Measurements from ENCODE around the gene RADIL.
A peak's percentile ranks its signal among the peaks of the same experiment; 100 is the strongest.

RADIL gene

DNA sequence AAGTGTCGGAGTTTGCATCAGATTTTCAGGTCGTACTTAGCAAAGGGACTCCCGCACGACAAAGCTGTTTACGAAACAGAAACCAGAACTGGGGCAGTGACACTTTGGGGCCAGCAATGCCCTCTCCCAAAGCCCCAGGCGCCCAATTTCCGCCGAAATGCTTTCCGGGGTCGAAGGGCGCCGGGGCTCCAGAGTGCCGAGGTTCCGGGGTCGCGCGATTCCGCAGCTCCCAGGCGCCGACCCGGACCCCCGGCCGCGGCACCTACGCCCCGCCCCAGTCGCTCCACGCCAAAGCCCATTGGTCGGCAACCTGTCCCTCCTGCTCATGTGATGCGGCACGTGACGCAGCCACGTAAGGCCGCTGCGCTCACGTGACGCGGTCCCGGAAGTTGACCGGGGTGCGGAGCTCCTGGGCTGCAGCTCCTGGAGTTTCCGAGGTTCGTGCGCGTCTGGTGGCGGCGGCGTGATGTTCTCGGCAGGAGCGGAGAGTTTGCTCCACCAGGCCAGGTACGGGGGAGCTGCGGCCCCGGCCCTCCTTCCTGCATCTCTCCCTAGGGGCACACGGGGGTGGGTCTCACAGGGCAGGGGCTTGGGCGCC lies 108.2 kb downstream of the RADIL start, which contains the start of gene AP5Z1:
TSS of gene AP5Z1 (plus strand) at position 374 of the 598 bp plus-strand sequence. CDS start at position 467, 93 bp downstream.
- DNase-seq (ENCODE audit: low spot score) = peak; percentile 100

DNA sequence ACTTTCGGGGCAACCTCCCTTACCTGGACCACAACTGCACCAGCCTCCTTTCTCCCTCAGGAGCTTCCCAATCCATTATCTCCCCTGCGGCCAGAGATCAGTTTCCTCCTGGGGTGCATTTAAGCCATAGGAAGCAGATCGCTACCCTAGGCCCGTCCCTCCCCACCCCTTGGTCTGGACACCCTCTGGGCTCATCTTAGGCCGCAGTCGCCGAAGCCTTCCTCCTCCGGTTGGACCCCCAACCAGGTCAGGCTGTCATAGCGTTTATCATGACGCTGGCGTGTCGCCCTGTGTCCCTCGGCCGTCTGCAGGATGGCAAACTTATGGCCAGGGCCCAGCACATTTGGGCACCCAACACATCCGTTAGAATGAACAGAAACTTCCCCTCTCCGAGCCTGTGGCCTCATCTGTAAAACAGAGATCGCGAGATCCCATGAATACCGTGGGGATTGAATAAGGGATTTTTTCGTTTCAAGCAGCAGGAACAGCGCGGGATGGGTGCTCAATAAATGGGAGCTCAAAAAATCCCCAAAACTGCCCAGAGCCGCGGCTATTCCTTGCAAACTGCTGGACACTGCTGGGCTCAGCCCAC lies 108.8 kb downstream of the RADIL start:
- no peak for DNase-seq (ENCODE audit: low spot score)

DNA sequence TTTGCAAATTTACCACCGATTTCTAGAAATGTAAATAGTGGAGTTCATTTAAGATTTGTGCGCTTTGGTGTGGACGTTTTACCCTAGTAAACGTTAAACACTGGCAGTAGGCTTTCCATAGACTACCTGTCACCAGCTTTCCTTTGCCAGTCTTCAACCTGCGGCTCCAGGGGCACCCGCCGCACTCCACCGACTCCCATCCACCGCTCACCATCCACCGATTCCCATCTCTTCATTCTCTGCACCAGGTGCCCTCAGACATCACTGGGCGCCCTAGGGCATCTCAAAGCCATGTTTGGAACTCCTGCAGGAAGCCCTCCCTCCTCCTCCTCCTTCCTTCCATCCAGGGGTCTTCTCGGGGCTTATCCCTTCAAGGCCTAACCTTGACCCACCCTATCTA lies 109.5 kb downstream of the RADIL start:
- DNase-seq (ENCODE audit: low spot score) = no peak

DNA sequence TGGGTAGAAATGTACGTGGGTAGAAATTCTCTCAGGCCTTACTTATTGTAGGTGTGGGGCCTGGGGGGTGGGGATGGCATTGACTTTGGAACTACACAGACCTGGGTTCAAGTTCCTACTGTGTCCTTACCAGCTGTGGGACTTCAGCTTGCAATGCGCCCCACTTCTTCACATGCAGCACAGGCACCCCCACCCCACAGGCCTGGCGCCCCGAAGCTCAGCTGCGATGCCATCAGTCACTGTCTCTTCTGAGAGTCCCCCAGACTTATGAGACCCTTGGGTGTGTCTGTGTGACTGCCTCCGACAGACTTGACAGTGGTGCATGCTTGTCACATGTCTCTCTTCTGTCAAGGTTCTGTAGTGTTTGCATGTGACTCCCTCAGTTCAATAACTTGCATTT lies 111.2 kb downstream of the RADIL start:
- DNase-seq (ENCODE audit: low spot score) = no peak

DNA sequence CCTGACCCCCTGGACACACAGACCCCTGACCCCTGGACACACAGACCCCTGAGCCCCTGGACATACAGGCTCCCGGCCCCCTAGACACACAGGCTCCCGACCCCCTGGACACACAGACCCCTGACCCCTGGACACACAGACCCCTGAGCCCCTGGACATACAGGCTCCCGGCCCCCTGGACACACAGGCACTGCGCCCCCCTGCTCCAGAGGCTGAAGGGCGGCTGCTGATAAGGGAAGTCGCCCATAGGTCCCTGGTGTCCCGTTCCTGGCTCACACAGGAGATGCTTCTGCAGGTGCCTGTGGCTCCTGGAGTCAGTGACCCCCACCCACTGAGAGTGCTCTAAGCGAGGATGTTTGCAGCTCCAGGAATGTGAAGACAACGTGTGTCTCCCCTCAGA lies 111.8 kb downstream of the RADIL start:
- no peak for DNase-seq (ENCODE audit: low spot score)

DNA sequence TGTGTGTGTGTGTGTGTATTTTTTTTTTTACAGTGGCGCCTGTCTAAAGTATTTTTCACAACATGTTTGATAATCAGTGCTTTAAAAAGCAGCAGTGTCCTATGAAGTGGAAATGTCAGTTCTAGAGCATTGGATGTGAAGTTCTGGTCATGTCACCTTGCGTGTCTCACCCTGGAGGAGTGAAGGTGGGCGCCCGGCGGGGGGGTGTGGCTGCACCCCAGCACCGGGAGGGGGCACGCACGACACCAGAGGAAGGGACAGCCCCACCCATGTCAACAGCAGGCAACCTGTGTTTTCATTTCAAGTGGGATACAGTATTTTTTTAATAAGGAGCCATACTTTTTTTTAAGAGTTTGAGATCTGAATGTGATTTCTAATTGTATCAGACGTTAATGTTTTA lies 112.6 kb downstream of the RADIL start:
- DNase-seq (ENCODE audit: low spot score) = no peak

DNA sequence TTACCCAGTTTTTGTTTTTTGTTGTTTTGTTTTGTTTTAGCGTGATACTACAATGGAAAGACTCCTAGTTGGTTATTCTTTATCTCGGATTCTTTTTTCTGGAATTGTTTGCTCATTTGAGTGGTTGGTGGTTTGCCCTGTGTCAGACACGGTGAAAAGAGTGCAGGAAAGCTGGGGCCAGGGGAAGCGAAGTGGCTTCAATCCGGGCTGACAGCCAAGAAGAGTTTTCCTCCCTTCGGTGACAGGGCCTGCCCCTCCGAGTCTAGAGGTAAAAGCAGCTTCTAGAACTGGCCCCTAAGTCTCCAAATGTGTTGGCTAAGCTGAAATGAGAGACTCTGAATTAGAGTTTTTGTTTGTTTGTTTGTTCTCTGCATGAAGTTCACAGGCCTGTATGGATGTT lies 113.8 kb downstream of the RADIL start:
- no peak for DNase-seq (ENCODE audit: low spot score)

DNA sequence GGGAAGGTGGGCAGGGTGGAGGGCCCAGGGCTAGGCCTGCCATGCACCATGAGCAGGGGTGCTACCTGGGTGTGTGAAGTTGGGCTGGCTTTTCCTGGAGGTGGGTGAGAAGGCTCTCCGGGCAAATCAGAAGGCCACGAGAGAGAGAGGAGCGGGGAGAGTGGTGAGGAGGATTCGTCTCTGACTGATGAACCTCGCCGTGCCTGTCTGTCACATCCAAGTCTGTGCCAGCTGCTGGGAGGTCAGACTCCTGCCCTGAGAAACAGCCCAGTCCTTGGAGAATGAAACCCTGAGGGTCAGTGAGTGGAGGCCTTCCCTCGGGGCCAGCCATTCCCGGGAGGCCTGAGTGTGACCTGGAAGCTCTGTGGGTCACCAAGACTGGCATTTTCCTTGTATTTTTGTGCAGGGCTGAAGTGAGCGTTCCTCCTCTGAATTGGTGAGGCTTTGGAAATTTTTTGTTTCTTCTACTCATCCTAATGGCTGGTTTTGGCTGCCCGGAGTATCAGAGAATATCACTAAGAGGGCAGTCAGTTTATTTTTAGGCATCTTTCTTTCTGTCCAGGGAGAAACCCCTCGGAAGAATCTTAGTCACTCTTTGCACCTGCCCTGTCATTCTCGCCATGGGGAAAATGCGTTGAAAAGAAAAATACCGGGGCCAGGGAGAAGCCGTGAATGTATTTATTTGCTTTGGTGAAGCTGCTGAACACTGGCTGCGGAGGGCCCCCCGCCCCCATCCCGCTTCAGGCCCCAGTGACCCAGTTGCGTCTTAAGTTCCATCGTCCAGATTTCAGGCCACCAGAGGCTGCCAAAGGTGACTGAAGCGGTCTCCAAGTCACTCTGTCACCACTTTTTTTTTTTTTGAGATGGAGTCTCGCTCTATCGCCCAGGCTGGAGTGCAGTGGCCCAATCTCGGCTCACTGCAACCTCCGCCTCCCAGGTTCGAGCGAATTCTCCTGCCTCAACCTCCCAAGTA lies 114.6 kb downstream of the RADIL start:
- no peak for DNase-seq (ENCODE audit: low spot score)

DNA sequence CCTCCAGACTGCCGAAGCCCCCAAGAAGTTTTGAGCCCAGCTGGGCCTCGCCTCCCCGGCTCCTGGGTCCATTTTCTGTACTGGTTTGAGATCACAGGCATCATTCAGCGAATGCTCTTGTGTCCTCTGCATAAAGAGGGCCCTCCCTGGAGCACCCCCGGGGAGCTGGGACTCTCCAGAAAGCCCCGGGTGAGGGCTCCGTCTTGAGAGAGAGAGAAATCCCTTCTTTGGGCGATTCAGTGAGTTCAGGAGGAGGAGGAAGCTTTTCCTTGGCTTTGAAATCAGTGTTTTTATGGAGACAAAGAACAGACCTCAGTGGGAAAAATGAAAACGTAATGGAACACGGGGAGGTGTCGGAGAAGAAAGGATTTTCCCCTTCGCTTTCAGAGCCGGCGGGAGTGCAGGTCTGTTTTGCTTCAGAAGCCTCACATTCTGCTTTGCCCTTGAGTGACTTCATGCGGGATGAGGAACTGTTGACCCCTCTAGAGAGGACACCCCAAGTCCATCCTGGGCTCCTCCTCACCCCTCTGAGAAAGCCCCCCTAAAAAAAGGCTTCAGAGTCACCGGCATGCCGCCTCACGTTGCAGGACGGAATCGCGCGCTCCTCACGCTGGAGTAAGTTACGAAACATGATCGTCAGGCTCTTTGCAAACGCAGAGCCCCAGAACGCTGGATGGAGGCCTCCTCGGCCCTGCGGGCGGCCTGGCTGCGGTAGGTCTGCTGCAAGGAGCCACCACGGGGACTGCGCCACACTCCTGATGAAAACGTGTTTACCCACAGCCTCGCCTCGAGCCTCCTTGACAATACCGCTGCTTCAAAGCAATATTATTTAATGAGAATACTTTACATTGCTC lies 116.6 kb downstream of the RADIL start:
- DNase-seq (ENCODE audit: low spot score) = no peak

DNA sequence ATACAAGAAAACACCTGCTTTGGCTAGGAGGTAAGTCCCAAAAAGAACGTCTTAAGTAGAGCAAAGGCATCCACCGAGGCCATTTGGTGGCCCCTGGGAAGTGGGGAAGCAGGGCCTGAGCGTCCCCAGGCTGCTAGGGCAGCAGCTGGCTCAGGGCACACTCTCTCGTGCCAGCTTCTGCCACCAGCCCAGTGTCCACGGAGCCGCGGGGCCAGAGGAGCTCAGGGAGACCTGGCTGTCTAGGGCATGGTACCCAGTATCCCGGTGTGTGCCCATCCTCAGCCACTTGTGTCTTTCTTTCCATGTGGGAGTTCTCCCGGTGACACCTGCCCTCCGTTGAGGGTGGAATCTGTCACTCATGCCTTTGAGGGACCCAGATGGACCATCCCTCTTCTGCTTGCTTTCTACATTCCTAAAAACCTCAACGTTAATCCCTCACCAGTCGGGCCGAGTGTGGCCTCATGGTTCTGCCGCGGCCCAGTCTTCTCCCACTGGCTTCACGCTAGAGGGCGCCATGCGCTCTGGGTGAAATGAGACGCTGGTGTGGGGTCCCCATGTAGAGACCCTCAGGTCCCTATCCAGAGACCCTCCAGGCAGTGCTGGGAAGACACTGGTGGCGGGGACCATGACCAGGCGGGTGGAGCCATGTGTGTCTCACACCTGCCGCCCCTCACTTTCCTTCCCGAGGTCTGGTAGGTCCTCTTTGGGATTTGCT lies 117.6 kb downstream of the RADIL start:
- peak; percentile 75 for DNase-seq (ENCODE audit: low spot score)

DNA sequence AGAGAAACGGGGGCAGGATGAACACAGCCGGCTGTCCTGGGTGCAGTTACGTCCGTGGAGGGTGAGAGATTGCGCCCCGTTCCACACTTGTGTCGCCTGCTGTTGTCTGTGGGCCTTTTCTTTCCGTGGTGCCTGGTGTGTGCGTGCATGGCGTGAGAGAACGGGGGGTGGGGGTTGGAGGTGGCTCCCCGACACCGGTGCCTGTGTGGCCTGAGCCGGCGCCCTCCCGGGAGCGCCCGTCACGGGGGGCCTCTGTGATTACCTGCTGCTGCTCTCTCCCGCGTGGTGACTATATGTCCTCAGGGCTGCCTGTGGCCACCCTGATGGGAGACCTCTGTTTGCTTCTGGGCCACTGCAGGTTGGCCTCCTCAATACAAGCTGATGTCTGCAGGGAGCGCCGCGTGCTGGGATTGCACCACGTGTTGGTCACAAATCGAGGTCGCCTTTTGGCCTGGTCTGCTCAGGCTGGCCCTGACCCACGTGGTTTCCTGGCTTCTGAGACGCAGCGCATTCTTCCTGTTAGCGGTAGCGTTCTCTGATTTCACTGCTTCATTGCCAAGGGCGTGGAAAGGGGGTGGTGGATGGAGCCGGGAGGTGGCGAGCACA lies 119.0 kb downstream of the RADIL start:
- DNase-seq (ENCODE audit: low spot score) = no peak

DNA sequence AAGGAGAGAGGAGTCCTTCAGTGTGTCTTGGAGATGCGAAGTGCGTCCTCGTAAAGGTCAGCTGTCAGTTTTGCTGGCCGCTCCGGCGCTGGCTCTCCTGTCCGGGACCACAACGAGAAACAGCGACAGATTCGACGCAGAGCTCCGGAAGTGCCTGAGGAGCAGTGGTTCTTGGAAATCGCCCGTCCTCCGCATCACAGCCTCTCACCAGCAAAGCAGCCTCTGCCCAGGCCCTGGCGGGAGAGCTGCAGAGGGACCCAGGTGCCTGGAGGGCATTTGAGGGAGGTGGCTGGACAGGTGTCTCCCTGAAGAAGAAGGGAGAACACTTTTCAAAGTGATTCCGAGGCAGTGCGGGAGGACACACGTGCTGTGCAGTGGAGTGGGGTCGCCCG lies 119.7 kb downstream of the RADIL start:
- DNase-seq (ENCODE audit: low spot score) = no peak

DNA sequence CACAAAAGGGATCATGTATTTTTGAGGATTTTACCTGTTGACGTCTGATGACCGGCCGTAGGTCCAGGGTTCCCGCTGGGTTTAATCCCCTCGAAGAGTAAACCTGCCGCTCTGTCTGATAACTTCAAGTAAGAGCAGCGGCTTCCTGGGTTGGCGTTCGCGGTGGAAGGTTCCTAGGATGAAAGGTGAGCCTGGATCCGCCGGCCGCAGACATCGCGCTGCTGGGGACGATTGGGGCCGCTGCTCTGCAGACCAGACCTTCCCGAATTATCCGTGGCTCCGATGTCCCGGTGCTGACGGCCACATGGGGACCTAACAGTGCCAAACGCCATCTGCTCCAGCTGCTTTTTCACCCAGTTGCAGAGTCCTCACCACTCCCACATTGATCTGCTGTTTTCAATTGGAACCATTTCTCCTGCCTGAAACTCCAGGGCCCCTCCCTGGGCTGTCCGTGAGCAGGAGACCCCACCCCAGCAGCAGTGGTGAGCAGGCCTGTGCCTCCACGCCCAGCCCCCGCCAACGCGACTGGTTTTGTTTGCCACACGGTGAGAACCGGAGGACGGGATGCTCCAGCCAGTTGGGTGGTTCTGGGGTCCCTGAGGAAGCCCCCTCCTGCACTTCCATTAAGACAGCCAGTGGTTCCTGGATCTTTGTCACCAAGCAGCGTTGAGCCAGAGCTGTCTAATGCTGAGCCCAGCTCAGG lies 120.3 kb downstream of the RADIL start:
- no peak for DNase-seq (ENCODE audit: low spot score)

DNA sequence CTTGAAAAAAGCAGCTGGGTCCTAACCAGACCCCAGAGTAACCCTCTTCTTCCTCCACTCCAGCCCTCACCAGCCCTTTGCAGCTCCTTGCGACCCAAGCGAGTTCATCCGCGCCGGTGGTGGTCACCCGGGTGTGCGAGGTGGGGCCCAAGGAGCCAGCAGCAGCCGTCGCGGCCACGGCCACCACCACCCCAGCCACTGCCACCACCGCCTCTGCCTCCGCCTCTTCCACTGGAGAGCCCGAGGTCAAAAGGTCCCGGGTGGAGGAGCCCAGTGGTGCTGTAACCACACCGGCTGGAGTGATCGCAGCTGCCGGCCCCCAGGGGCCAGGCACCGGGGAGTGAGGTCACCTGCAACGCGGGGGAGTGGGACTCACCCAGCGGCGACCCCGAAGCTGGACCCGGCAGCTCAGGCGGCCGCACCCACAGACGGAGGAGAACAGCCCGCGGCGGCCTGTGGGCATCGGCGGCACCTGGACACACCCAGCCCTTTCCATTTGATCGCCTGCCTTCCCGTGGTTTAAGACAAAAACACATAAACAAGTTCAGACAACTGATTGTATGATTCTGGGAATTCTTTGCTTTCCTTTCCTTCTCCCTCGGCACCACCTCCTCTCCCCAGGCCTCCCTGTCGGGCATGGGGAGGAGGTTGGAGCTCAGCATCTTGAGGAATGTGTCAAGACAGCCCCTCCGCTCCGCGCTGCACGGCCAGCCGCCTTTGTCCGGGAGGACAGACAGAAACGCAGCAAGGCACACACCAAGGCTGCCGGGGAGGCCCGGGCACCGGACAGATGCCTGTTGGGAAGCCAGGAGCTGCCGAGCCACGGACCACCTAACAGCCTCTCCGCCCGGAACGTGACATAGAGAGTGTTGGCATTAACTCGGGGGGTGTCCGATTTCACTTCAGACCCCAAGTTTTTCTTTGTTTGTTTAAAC lies 121.1 kb downstream of the RADIL start:
- DNase-seq (ENCODE audit: low spot score) = no peak

DNA sequence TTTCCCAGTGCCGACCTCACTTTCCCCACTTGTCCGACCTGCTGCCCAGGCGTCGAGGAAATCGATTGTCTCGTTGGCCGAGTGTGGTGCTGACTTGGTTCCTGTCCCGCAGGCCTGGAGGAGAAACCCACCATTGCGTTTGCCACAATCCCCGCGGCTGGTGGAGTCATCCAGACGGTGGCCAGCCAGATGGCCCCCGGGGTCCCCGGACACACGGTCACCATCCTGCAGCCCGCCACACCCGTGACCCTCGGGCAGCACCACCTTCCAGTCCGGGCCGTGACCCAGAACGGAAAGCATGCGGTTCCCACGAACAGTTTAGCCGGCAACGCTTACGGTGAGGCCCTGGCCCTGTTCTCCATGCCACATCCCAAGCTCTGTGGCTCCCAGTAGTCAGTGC lies 122.6 kb downstream of the RADIL start:
- DNase-seq (ENCODE audit: low spot score) = no peak

DNA sequence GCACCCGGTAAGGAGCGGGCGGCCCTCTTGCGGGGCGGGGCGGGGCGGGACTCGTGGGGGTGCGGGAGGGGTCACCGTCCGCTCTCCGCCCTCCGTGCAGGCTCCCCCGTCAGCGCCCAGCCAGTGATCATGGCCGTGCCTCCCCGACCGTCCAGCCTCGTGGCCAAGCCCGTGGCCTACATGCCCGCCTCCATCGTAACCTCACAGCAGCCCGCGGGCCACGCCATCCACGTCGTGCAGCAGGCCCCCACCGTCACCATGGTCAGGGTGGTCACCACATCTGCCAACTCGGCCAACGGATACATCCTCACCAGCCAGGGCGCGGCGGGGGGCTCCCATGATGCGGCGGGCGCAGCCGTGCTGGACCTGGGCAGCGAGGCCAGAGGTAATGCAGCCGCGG lies 124.3 kb downstream of the RADIL start:
- no peak for DNase-seq (ENCODE audit: low spot score)

DNA sequence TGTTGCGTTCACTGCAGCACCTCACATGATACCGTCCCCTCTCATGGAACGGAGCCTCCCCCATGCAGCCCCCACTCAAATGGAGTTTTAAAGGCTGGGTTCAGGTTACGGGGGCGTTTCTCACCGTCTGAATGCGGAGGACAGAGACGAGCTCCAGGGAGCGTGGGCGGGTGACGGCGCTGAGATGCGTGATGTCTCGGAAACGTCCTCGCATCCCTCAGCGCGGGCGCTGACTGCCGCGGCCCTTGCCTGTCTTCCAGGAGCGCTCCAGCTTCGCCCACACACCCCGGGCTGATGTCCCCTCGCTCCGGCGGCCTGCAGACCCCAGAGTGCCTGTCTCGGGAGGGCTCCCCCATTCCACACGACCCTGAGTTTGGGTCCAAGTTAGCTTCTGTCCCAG lies 124.7 kb downstream of the RADIL start:
- DNase-seq (ENCODE audit: low spot score) = no peak

DNA sequence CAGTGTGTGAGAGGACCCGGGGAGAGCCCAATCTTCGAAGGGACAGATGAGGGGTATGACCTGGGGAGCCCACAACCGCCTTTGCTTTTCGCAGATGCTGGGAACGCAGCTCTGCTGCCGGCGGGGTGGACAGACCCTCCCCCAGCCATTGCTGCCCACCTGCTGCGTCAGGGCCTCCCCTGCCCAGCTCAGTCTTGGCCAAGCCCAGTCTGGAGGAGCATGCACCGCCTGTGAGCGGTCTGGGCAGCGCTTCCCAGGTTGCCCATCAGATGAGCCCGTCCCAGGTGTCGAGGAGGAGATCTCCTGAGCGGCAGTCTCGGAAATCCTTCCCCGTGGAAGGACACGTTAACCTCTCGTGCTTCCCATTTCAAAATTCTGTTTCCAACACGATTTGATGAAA lies 125.4 kb downstream of the RADIL start:
- DNase-seq (ENCODE audit: low spot score) = no peak

DNA sequence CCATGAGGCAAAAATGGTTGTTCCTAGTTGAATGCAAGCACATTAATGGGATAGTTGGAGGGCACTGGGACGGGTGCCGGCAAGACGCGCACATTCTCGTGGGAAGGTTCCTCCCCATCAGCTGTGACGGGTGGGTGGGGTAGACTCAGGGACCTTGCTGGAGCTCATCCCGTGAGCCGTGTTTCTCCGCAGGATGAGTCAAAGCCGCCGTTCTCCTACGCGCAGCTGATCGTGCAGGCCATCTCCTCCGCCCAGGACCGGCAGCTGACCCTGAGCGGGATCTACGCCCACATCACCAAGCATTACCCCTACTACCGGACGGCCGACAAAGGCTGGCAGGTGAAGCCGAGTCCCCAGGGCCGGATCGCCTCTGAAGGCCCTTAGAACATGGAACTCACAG lies 128.5 kb downstream of the RADIL start:
- DNase-seq (ENCODE audit: low spot score) = no peak
